HepG2 (cell line): ENCODE results near the gene PARN. TPM values are rescaled to one million over a fixed set of nuclear protein-coding genes. Genes with fewer than 3 reads are reported as not detected.

Experiments
- ATAC-seq: fragments of 200-7000 bp; cut with Tn5 transposase; 3 replicates; pipeline ENCODE4 v1.9.1; 2020; ENCODE audit warnings: mild to moderate bottlenecking, moderate library complexity
- BruUV-seq: library from RNA; stranded (reverse); fragments of 400-500 nt; replicated peaks from 2 replicates; lab custom pipeline; 2021; lab: Mats Ljungman, UMichigan
- CTCF ChIA-PET: fragments of 300-600 bp; formaldehyde crosslinking; extraction: SDS; loops from one replicate; lab custom pipeline; 2021; ENCODE audit warnings: low total read pairs, inconsistent platforms, low intra/inter-chr PET ratio; lab: Yijun Ruan, JAX
- POLR2A ChIA-PET: fragments of 350-600 bp; sonication (Branson Sonifier 250); formaldehyde crosslinking; loops from one replicate; lab custom pipeline; 2020; ENCODE audit warnings: antibody characterized with exemption, inconsistent platforms; lab: Yijun Ruan, JAX
- DNase-seq: peaks from one replicate; pipeline ENCODE4 v3.0.0-alpha.2; 2015; ENCODE audit warnings: low spot score
- FAIRE-seq: peaks from 3 replicates; lab custom pipeline; 2011; peaks lifted over from hg19 to GRCh38; lab: Jason Lieb, UNC
- H2AFZ ChIP-seq: one replicate; pipeline ENCODE4 v1.6.1; 2011; ENCODE audit warnings: low read length, inconsistent platforms
- H3K27ac ChIP-seq: fragments of 300-600 bp; 3 replicates; pipeline ENCODE4 v1.8.0; 2011; ENCODE audit warnings: mixed run types, mild to moderate bottlenecking, mixed read lengths, low read length, inconsistent platforms; ENCODE audit not compliant: insufficient read depth; ENCODE audit errors: extremely low read length
- H3K27me3 ChIP-seq, 2 experiments: fragments of 200-600 bp in 1 of 2; 2 replicates in 1 of 2; 3 replicates in 1 of 2; pipeline versions ENCODE4 v1.6.0 to v1.8.0; 2011; ENCODE audit warnings: low read length in 2 of 2, mild to moderate bottlenecking in 2 of 2, moderate library complexity in 2 of 2, inconsistent platforms in 1 of 2; ENCODE audit not compliant: insufficient read depth in 2 of 2, control insufficient read depth in 1 of 2
- H3K36me3 ChIP-seq, 2 experiments: fragments of 200-600 bp in 1 of 2; replicated peaks in 1 of 2; 2 replicates in 1 of 2; 3 replicates in 1 of 2; pipeline versions ENCODE4 v1.5.1 to v1.8.0; 2011; ENCODE audit warnings: low read length in 2 of 2, inconsistent platforms in 1 of 2; ENCODE audit not compliant: insufficient read depth in 2 of 2, control insufficient read depth in 1 of 2
- H3K4me1 ChIP-seq: 2 replicates; pipeline ENCODE4 v1.5.1; 2012; ENCODE audit warnings: low read length, inconsistent platforms; ENCODE audit not compliant: insufficient read depth
- H3K4me2 ChIP-seq: 2 replicates; pipeline ENCODE4 v1.6.0; 2011; ENCODE audit warnings: low read depth, low read length, inconsistent platforms
- H3K4me3 ChIP-seq, 3 experiments: fragments of 200-600 bp in 1 of 3; sonication (generic), shearing (Covaris generic) in 1 of 3; replicated peaks in 1 of 3; 2 replicates each; pipeline ENCODE4 v1.5.1; 2011 to 2016; ENCODE audit warnings: low read length in 3 of 3, inconsistent platforms in 2 of 3, low read depth in 2 of 3, mild to moderate bottlenecking in 2 of 3, control low read depth in 1 of 3, mixed read lengths in 1 of 3; ENCODE audit not compliant: insufficient read depth in 1 of 3
- H3K79me2 ChIP-seq: one replicate; pipeline ENCODE4 v1.6.1; 2011; ENCODE audit warnings: low read length, inconsistent platforms; ENCODE audit not compliant: insufficient read depth
- H3K9ac ChIP-seq: 2 replicates; pipeline ENCODE4 v1.6.0; 2011; ENCODE audit warnings: mild to moderate bottlenecking, low read depth, low read length, inconsistent platforms; ENCODE audit not compliant: insufficient read depth
- H3K9me3 ChIP-seq: 2 replicates; pipeline ENCODE4 v1.5.1; 2012; ENCODE audit warnings: mild to moderate bottlenecking, low read length
- H4K20me1 ChIP-seq: 2 replicates; pipeline ENCODE4 v1.6.0; 2011; ENCODE audit warnings: inconsistent platforms, mild to moderate bottlenecking, low read length, moderate library complexity; ENCODE audit not compliant: insufficient read depth
- AGO1 ChIP-seq: fragments of 200-400 bp; formaldehyde crosslinking; IDR thresholded peaks from 2 replicates; pipeline ENCODE4 v1.6.1; 2017; ENCODE audit warnings: mild to moderate bottlenecking, low read depth, low read length, moderate library complexity; ENCODE audit not compliant: poor library complexity, severe bottlenecking
- AHR ChIP-seq: IDR thresholded peaks from 2 replicates; pipeline ENCODE4 v1.6.1; 2018; ENCODE audit warnings: missing genetic modification reagents, missing compliant biosample characterization
- ATF7 ChIP-seq, 2 experiments: fragments of 450-650 bp in 1 of 2; sonication (generic) in 1 of 2; formaldehyde crosslinking in 1 of 2; IDR thresholded peaks; 2 replicates each; pipeline versions ENCODE4 v1.4.0 to v1.6.1; 2016 to 2020; ENCODE audit warnings: antibody characterized with exemption in 1 of 2, mild to moderate bottlenecking in 1 of 2, missing genetic modification reagents in 1 of 2
- ATRX ChIP-seq: sonication (generic); formaldehyde crosslinking; IDR thresholded peaks from 2 replicates; pipeline ENCODE4 v1.4.0; 2020; ENCODE audit warnings: missing genetic modification reagents, borderline replicate concordance
- EP300 ChIP-seq, 3 experiments: sonication (generic) in 1 of 3; formaldehyde crosslinking in 1 of 3; IDR thresholded peaks; 2 replicates each; pipeline versions ENCODE4 v1.5.1 to v1.6.1; 2011 to 2020; ENCODE audit warnings: low read depth in 2 of 3, low read length in 2 of 3, borderline replicate concordance in 1 of 3, improper control_type of control experiment in 1 of 3, mild to moderate bottlenecking in 1 of 3, missing genetic modification reagents in 1 of 3, moderate library complexity in 1 of 3
- HOXA3 ChIP-seq: sonication (generic); formaldehyde crosslinking; IDR thresholded peaks from 2 replicates; pipeline ENCODE4 v1.5.0; 2020; ENCODE audit warnings: missing genetic modification reagents
- HOXA7 ChIP-seq: sonication (generic); formaldehyde crosslinking; IDR thresholded peaks from 2 replicates; pipeline ENCODE4 v1.8.1; 2022; ENCODE audit warnings: mild to moderate bottlenecking, missing genetic modification reagents, moderate library complexity
- PLRG1 ChIP-seq: fragments of 450-650 bp; conservative IDR thresholded peaks from 2 replicates; pipeline ENCODE4 v1.6.1; 2016
- POLR2G ChIP-seq: fragments of 200-400 bp; formaldehyde crosslinking; IDR thresholded peaks from 2 replicates; pipeline ENCODE4 v1.6.1; 2018; ENCODE audit warnings: mild to moderate bottlenecking, low read depth, low read length, moderate library complexity
- RBM39 ChIP-seq: fragments of 200-400 bp; formaldehyde crosslinking; IDR thresholded peaks from one replicate; pipeline ENCODE4 v1.6.1; 2018; ENCODE audit warnings: antibody characterized with exemption, mild to moderate bottlenecking, low read depth, low read length; ENCODE audit not compliant: poor library complexity, severe bottlenecking
- SMAD9 ChIP-seq: sonication (generic); formaldehyde crosslinking; IDR thresholded peaks from 2 replicates; pipeline ENCODE4 v1.5.1; 2020; ENCODE audit warnings: mild to moderate bottlenecking, missing genetic modification reagents
- TBP ChIP-seq: sonication (generic); formaldehyde crosslinking; IDR thresholded peaks from 2 replicates; pipeline ENCODE4 v1.5.0; 2020; ENCODE audit warnings: missing genetic modification reagents
- ZBTB46 ChIP-seq: sonication (generic); formaldehyde crosslinking; IDR thresholded peaks from 2 replicates; pipeline ENCODE4 v1.4.0; 2020; ENCODE audit warnings: mild to moderate bottlenecking, missing genetic modification reagents, borderline replicate concordance
- ZFP41 ChIP-seq: sonication (generic); formaldehyde crosslinking; IDR thresholded peaks from 2 replicates; pipeline ENCODE4 v1.4.0; 2020; ENCODE audit warnings: mild to moderate bottlenecking, missing genetic modification reagents, borderline replicate concordance
- ZMYM4 ChIP-seq: sonication (generic); formaldehyde crosslinking; IDR thresholded peaks from 2 replicates; pipeline ENCODE4 v1.8.1; 2023; ENCODE audit warnings: mild to moderate bottlenecking, missing genetic modification reagents
- ZNF121 ChIP-seq: sonication (generic); formaldehyde crosslinking; IDR thresholded peaks from 2 replicates; pipeline ENCODE4 v1.5.0; 2020; ENCODE audit warnings: mild to moderate bottlenecking, missing genetic modification reagents
- ZNF160 ChIP-seq: sonication (generic); formaldehyde crosslinking; IDR thresholded peaks from 2 replicates; pipeline ENCODE4 v1.8.0; 2022; ENCODE audit warnings: mild to moderate bottlenecking, inconsistent platforms, missing genetic modification reagents
- ZNF234 ChIP-seq: sonication (generic); formaldehyde crosslinking; conservative IDR thresholded peaks from 2 replicates; pipeline ENCODE4 v1.5.1; 2020; ENCODE audit warnings: mild to moderate bottlenecking, missing genetic modification reagents
- ZNF274 ChIP-seq: sonication (generic); formaldehyde crosslinking; IDR thresholded peaks from 2 replicates; pipeline ENCODE4 v1.5.1; 2020; ENCODE audit warnings: mild to moderate bottlenecking, missing genetic modification reagents
- ZNF382 ChIP-seq: sonication (generic); formaldehyde crosslinking; IDR thresholded peaks from 2 replicates; pipeline ENCODE4 v1.5.0; 2020; ENCODE audit warnings: missing genetic modification reagents, mild to moderate bottlenecking, borderline replicate concordance
- ZNF616 ChIP-seq: sonication (generic); formaldehyde crosslinking; IDR thresholded peaks from 2 replicates; pipeline ENCODE4 v1.5.0; 2020; ENCODE audit warnings: low read depth, mild to moderate bottlenecking, missing genetic modification reagents
- WGBS: methylation state at CpG from one replicate; pipeline ENCODE4 v1.1.6; 2017; ENCODE audit warnings: low lambda C conversion rate; 5-methylcytosine and 5-hydroxymethylcytosine counted together
- in situ Hi-C: cut with HindIII; loops from 2 replicates; pipeline ENCODE4 v1.10.0; 2017; ENCODE audit warnings: low pct_unique_long_range_greater_than_20kb; ENCODE audit not compliant: extremely low pct_ligation_motif_present
- intact Hi-C: fragments of 100-400 bp; cut with micrococcal nuclease; formaldehyde crosslinking; loops from one replicate; pipeline ENCODE4 v1.10.0; 2022; ENCODE audit not compliant: unreplicated experiment
- polyA plus RNA-seq, 8 experiments: library from polyadenylated mRNA; depleted of rRNA in 3 of 8; stranded (reverse) in 7 of 8; unstranded in 1 of 8; fragments of >200 nt; fragmentation: Illumina TruSeq in 4 of 8; extraction: Trizol in 4 of 8; gene quantifications; 2 replicates each; pipeline versions ENCODE4 v1.2.1 to v1.2.3, GENCODE V29; 2011 to 2016; ENCODE audit warnings: low read depth in 4 of 8, missing spikeins in 1 of 8, mixed read lengths in 1 of 8; ENCODE audit not compliant: insufficient read depth in 1 of 8
- total RNA-seq, 5 experiments: library from RNA; depleted of rRNA; stranded (reverse); fragments of >200 nt; fragmentation: Illumina TruSeq; extraction: Trizol; gene quantifications; 2 replicates each; pipeline ENCODE4 v1.2.3, GENCODE V29; 2016; ENCODE audit warnings: low read depth in 1 of 5
- TF ChIP-seq, protein P1 (sequence below): sonication (generic); formaldehyde crosslinking; IDR thresholded peaks from 2 replicates; pipeline ENCODE4 v1.8.0; 2022; ENCODE audit warnings: mild to moderate bottlenecking, missing genetic modification reagents, moderate library complexity

The PARN gene
- total and polyA plus RNA-seq, 2 of the 13 experiments (the other 11 are each of a cell fraction or from before 2014, with no cell fraction given): 13.3 to 47.6 TPM

DNA sequence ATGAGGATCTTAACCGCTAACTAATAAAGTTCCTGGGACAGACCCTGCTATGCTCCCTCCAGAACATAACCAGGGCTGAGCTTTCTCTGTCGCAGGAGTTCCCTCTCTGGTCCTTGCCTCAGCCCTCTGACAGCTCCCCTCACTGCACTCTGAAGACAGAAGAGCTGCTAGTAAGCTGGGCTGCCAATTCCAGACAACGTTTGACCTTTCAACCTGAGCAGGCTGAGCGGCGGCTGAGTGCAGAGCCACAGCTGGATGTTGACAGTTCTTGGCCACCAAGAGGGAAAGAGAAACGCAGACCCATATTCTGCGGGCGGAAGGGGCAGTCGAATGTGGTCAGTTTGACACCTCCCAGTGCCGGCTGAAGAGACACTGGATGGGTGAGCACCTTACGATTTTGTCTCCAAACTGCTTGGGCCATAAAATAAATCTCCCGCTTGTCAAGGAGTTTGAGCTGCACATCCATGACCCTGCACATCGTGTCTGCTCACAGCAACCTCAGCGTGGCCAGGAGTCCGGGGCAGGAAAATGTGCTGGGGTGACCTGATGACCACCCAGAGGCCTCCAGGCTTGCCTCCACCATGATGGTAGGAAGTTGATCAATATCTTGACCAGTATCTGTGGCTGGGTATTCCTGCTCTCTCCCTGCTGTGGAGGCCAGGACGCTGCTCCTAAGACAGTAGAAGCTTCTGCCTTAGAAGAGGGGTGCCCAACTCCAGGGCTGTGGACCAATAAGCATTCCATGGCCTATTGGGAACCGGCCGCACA lies 209.2 kb downstream of the PARN start:
- no peak overlapping the region for H3K9ac ChIP-seq
- no peaks in the 10 kb centered on the region for H3K9me3 ChIP-seq
- peak overlapping the region in 1 of 3 experiments; percentile 42; a peak in 1 of 6 replicates for H3K4me3 ChIP-seq
- H3K4me1 ChIP-seq: peaks cover 22% of the 10 kb centered on the region
- H2AFZ ChIP-seq: no peak overlapping the region
- BruUV-seq: no TSS peak
- CTCF ChIA-PET: no interaction called here
- POLR2A ChIA-PET: interaction anchor here (2.4 kb wide), 1 partner anchor 15 kb away, joined by 16 read pairs; no protein-coding TSS in a partner anchor
- peak overlapping the region; percentile 61 for H3K4me2 ChIP-seq
- no peaks in the 10 kb centered on the region for H3K27me3 ChIP-seq
- H3K36me3 ChIP-seq: no peaks in the 10 kb centered on the region
- peak; percentile 76 for DNase-seq
- 30% methylated on average over 16 of the region's 18 CpGs for WGBS
- H4K20me1 ChIP-seq: no peaks in the 10 kb centered on the region
- H3K27ac ChIP-seq: no peak overlapping the region
- peak; percentile 94 for ATAC-seq
- peak; percentile 98 for FAIRE-seq
- H3K79me2 ChIP-seq: no peaks in the 10 kb centered on the region
- in situ Hi-C loops (no loop called here), intact Hi-C loops (no loop called here)
- TF ChIP-seq HOXA3 (CRISPR knock-in tag) (peak; percentile 69), HOXA7 (CRISPR knock-in tag) (no peak), ZNF274 (CRISPR knock-in tag) (no peak), ZNF382 (CRISPR knock-in tag) (no peak), ZNF616 (no peak), PLRG1 (no peak), POLR2G (no peak), ZNF121 (CRISPR knock-in tag) (no peak), ATRX (CRISPR knock-in tag) (no peak), ZMYM4 (CRISPR knock-in tag) (no peak), AHR (CRISPR knock-in tag) (no peak; the same call in 1 of the 2 replicates), EP300 (IDR thresholded peaks at IDR 0.05; ENCODE audit: low read depth in 2 of 2, low read length in 2 of 2) (no peak; a peak in 1 of 4 replicates), EP300 (CRISPR knock-in tag; IDR thresholded peaks at IDR 0.05; ENCODE audit: borderline replicate concordance) (0 out of 2 replicates have a peak, but pooled peaks have one; percentile 31), AGO1 (no peak), ATF7 (IDR thresholded peaks at IDR 0.05) (no peak), ATF7 (CRISPR knock-in tag; IDR thresholded peaks at IDR 0.05) (0 out of 2 replicates have a peak, but pooled peaks have one; percentile 41), ZBTB46 (no peak), ZNF234 (no peak), ZFP41 (CRISPR knock-in tag) (no peak), TBP (no peak), SMAD9 (no peak), ZNF160 (CRISPR knock-in tag) (0 out of 2 replicates have a peak, but pooled peaks have one; percentile 56), RBM39 (no peak)
- TF ChIP-seq, protein P1, sequence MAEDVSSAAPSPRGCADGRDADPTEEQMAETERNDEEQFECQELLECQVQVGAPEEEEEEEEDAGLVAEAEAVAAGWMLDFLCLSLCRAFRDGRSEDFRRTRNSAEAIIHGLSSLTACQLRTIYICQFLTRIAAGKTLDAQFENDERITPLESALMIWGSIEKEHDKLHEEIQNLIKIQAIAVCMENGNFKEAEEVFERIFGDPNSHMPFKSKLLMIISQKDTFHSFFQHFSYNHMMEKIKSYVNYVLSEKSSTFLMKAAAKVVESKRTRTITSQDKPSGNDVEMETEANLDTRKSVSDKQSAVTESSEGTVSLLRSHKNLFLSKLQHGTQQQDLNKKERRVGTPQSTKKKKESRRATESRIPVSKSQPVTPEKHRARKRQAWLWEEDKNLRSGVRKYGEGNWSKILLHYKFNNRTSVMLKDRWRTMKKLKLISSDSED (CRISPR knock-in tag): no peak
